Breast epithelium (tissue), 4 donors: ENCODE results near the gene CCDC169. TPM values are rescaled to one million over a fixed set of nuclear protein-coding genes. Genes with fewer than 3 reads are reported as not detected.
"Not testable (repeated sequence)": the region's sequence is repeated elsewhere in the genome, so short reads cannot be mapped to it uniquely, and the experiment has no call there.

ENCODE experiments used
- DNase-seq, 2 donors: peaks; one replicate each; pipeline ENCODE4 v3.0.0-alpha.2; 2019; ENCODE audit warnings: low spot score in 2 of 2
- H3K27ac ChIP-seq, 2 donors: fragments of 200-600 bp; sonication (generic) in 1 of 2; one replicate each; pipeline ENCODE4 v1.5.1; 2016 to 2019; ENCODE audit warnings: mild to moderate bottlenecking in 1 of 2
- H3K27me3 ChIP-seq, 2 donors: fragments of 200-600 bp; sonication (generic) in 1 of 2; one replicate each; pipeline versions ENCODE4 v1.5.1 to v1.6.0; 2017 to 2019; ENCODE audit warnings: control low read depth in 1 of 2, mild to moderate bottlenecking in 1 of 2
- H3K36me3 ChIP-seq: fragments of 200-600 bp; one replicate; pipeline ENCODE4 v1.5.1; 2019
- H3K4me1 ChIP-seq, 2 donors: fragments of 200-600 bp; sonication (generic); one replicate each; pipeline ENCODE4 v1.5.1; 2016 to 2019; ENCODE audit warnings: control low read depth in 1 of 2
- H3K4me3 ChIP-seq, 3 donors: fragments of 200-600 bp; sonication (generic); 1 replicate in 2 of 3; 2 replicates in 1 of 3; pipeline ENCODE4 v1.5.1; 2016 to 2019; ENCODE audit warnings: mild to moderate bottlenecking in 3 of 3, moderate library complexity in 2 of 3
- H3K9me3 ChIP-seq, 2 donors: fragments of 200-600 bp; sonication (generic) in 1 of 2; one replicate each; pipeline ENCODE4 v1.5.1; 2016 to 2019; ENCODE audit warnings: control low read depth in 1 of 2
- POLR2A ChIP-seq: fragments of 450-650 bp; IDR thresholded peaks from one replicate; pipeline ENCODE4 v1.6.1; 2016; ENCODE audit warnings: antibody characterized with exemption, mild to moderate bottlenecking, moderate library complexity
- POLR2AphosphoS5 ChIP-seq, 3 donors: sonication (generic); formaldehyde crosslinking; IDR thresholded peaks; one replicate each; pipeline ENCODE4 v1.6.1; 2017; ENCODE audit warnings: antibody characterized with exemption in 3 of 3
- intact Hi-C: fragments of 100-400 bp; cut with DNase I; formaldehyde crosslinking; loops from one replicate; pipeline ENCODE4 v1.15.1; 2023; ENCODE audit warnings: low total_unique reads
- total RNA-seq, 3 donors: library from RNA; depleted of rRNA; stranded (reverse); fragments of >200 nt; gene quantifications; one replicate each; pipeline ENCODE4 v1.1.0, GENCODE V29; 2016
- TF ChIP-seq, protein P1 (sequence below), 3 donors: fragments of 450-650 bp; IDR thresholded peaks; one replicate each; pipeline ENCODE4 v1.5.1; 2016 to 2017; ENCODE audit warnings: antibody characterized with exemption in 3 of 3, mild to moderate bottlenecking in 3 of 3, moderate library complexity in 3 of 3

The CCDC169 gene
- total RNA-seq, 3 donors from 2014 or later, result 0.73 to 2.9 (median 1.1) TPM

DNA sequence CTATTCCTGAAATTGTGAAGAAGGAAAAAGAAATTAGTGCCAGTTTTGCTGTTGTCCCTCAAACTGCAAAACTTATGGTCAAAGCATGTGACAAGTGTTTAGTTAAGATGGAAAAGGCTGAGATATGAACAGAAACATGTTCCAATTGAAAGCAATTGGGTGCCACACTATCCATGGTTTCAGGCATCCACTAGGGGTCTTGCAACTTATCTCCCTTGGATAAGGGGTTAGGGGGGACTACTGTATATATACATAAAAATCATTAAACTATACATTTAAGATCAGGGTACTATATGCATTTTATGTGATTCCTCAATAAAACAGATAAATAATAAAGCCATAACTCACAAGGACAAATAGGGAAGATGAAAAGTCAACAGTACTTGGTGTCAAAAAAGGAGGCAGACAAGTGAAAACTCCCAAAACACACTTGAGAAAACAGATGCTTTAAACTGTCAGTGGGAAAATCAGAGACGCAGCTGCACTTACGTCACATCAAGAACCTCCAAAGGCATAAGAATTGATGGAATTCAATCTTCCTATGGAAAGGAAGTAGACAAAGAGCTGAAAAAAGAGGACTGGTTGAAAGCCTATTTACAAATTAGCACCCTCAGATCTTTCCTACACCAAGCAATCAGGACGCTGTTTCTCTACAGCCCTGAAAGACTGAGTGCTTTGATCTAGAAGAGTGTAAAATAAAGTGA, 40.5 kb upstream of the CCDC169 start:
- H3K27me3 ChIP-seq, result no peaks in the 10 kb centered on the region
- DNase-seq, result no peak
- TF ChIP-seq POLR2A (no peak), POLR2AphosphoS5 (IDR thresholded peaks at IDR 0.05) (no peak)
- TF ChIP-seq, protein P1, sequence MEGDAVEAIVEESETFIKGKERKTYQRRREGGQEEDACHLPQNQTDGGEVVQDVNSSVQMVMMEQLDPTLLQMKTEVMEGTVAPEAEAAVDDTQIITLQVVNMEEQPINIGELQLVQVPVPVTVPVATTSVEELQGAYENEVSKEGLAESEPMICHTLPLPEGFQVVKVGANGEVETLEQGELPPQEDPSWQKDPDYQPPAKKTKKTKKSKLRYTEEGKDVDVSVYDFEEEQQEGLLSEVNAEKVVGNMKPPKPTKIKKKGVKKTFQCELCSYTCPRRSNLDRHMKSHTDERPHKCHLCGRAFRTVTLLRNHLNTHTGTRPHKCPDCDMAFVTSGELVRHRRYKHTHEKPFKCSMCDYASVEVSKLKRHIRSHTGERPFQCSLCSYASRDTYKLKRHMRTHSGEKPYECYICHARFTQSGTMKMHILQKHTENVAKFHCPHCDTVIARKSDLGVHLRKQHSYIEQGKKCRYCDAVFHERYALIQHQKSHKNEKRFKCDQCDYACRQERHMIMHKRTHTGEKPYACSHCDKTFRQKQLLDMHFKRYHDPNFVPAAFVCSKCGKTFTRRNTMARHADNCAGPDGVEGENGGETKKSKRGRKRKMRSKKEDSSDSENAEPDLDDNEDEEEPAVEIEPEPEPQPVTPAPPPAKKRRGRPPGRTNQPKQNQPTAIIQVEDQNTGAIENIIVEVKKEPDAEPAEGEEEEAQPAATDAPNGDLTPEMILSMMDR (IDR thresholded peaks at IDR 0.05), result no peak
- no peak overlapping the region for H3K4me3 ChIP-seq
- no peak overlapping the region for H3K27ac ChIP-seq
- no peaks in the 10 kb centered on the region for H3K9me3 ChIP-seq
- H3K36me3 ChIP-seq, result no peaks in the 10 kb centered on the region
- H3K4me1 ChIP-seq, result no peaks in the 10 kb centered on the region
- intact Hi-C loops, result no loop called here

DNA sequence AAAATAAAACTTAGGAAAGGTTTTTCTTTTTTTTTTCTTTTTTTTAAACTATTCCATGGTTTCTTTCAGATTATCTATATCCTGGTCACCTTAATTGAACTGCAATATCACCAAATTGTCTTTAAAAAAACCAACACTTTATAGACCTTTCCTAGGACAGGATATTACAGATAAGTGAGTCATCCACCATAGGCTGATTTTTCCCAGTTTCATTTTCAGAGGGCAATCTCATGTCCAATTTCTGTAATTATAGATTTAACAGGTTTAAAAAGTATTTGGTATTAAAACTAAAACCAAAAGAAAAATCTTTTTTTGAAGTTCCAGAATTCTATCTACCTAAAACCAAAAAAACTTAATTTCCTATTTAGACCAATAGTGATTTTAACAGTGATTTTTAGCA, 35.4 kb upstream of the CCDC169 start:
- Histone ChIP-seq H3K27ac (no peak overlapping the region), H3K27me3 (no peaks in the 10 kb centered on the region), H3K9me3 (no peaks in the 10 kb centered on the region), H3K36me3 (no peaks in the 10 kb centered on the region), H3K4me3 (no peak overlapping the region), H3K4me1 (no peaks in the 10 kb centered on the region)
- TF ChIP-seq, protein P1 (IDR thresholded peaks at IDR 0.05), result no peak
- TF ChIP-seq POLR2AphosphoS5 (IDR thresholded peaks at IDR 0.05) (no peak), POLR2A (no peak)
- DNase-seq, result no peak
- intact Hi-C loops, result no loop called here

DNA sequence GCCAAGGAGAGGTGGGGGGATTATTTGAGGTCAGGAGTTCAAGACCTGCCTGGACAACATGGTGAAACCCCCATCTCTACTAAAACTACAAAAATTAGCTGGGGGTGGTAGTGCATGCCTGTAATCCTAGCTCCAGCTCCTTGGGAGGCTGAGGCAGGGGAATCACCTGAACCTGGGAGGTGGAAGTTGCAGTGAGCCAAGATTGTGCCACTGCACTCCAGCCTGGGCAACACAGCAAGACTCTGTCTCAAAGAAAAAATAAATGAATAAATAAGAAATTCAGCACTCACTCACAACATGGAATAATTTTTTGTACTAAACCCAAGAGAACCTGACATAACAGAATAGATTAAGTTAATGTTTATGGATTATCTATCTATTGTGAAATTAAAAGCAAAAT, 34.6 kb upstream of the CCDC169 start:
- H3K4me1 ChIP-seq, H3K9me3 ChIP-seq, H3K36me3 ChIP-seq, H3K27ac ChIP-seq, H3K27me3 ChIP-seq, DNase-seq, H3K4me3 ChIP-seq, intact Hi-C loops: not testable (repeated sequence)

DNA sequence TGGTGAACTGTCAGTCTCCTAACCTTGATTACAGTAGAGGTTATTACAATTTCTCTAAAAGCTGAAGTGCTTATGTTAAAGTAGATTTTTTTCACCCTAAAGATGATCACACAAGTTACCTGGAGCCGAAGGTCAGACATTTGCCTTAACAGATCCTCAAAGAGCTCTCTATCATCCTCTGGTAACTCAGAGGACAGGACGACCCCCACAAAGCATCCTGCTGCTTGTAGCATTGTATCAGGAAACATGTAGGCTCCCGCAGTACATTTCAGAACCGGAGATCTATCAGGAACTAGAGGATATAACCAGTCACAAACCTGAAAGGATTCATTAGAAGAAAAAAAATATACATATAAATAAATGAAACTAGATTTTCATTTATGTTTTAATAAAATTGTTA, 33.7 kb upstream of the CCDC169 start:
- no peaks in the 10 kb centered on the region for H3K9me3 ChIP-seq
- no peak overlapping the region for H3K4me3 ChIP-seq
- TF ChIP-seq POLR2AphosphoS5 (IDR thresholded peaks at IDR 0.05), result no peak
- TF ChIP-seq POLR2A, result no peak
- TF ChIP-seq, protein P1 (IDR thresholded peaks at IDR 0.05), result no peak
- intact Hi-C loops, result no loop called here
- no peak for DNase-seq
- H3K27me3 ChIP-seq, result no peaks in the 10 kb centered on the region
- no peak overlapping the region for H3K27ac ChIP-seq
- no peaks in the 10 kb centered on the region for H3K4me1 ChIP-seq
- H3K36me3 ChIP-seq, result no peaks in the 10 kb centered on the region

DNA sequence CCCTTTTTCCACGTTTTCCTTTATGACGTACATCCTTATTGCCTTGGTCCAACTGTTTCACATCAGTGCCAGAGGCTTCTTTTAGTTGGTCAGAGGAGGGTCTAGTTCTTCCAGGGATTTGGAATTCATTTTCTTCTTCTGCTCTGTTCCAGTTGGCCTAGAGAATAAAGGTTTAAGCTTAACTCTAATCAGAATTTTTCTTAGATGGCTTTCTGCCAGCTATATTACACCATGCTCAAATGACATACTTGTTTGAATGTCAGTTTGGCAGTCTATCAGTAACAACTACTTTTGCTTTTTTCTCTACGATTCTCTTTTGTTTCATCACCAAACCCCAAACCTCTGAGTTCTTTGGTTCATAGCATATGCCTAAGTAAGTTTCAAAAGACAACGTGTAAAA, 31.7 kb upstream of the CCDC169 start:
- H3K4me1 ChIP-seq, result no peaks in the 10 kb centered on the region
- no peak for DNase-seq
- H3K27me3 ChIP-seq, result no peaks in the 10 kb centered on the region
- no peaks in the 10 kb centered on the region for H3K36me3 ChIP-seq
- intact Hi-C loops, result loop anchor here (5.0 kb wide), 1 partner anchor 488 kb away; the partner anchor contains the start of gene RFXAP
- H3K4me3 ChIP-seq, result no peak overlapping the region
- no peaks in the 10 kb centered on the region for H3K9me3 ChIP-seq
- TF ChIP-seq POLR2A, result no peak
- H3K27ac ChIP-seq, result no peak overlapping the region

DNA sequence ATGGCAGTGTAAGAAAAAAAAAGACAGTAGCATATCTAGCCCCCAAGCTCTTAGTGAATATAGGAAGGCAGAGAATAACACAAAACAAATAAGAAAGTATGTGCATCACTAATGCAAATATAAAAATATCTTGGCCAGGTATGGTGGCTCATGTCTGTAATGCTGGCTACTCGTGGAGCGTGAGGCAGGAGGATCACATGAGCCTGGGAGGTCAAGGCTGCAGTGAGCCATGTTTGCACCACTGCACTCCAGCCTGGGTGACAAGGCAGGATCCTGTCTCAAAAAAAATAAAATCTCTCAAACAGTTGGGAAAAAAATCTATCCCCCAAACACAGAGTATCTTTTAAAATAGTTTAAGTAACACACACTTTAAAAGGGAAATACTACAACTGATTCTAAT, 31.2 kb upstream of the CCDC169 start:
- H3K9me3 ChIP-seq, result no peaks in the 10 kb centered on the region
- no peaks in the 10 kb centered on the region for H3K4me1 ChIP-seq
- no peaks in the 10 kb centered on the region for H3K36me3 ChIP-seq
- no peak for DNase-seq
- H3K27me3 ChIP-seq, result no peaks in the 10 kb centered on the region
- TF ChIP-seq POLR2A (no peak), POLR2AphosphoS5 (IDR thresholded peaks at IDR 0.05) (no peak)
- TF ChIP-seq, protein P1 (IDR thresholded peaks at IDR 0.05), result no peak
- intact Hi-C loops, result loop anchor here (5.0 kb wide), 1 partner anchor 488 kb away; the partner anchor contains the start of gene RFXAP
- H3K4me3 ChIP-seq, result no peak overlapping the region
- H3K27ac ChIP-seq, result no peak overlapping the region
